K562 (cell line): Measurements from ENCODE around the gene NMB. TPM values are rescaled to one million over a fixed set of nuclear protein-coding genes. Genes with fewer than 3 reads are reported as not detected.

Source experiments
- ATAC-seq: fragments of 200-7000 bp; cut with Tn5 transposase; 3 replicates; pipeline ENCODE4 v1.9.1; 2020; ENCODE audit warnings: moderate library complexity
- BruUV-seq: library from RNA; stranded (reverse); fragments of 400-500 nt; replicated peaks from 2 replicates; lab custom pipeline; 2021; lab: Mats Ljungman, UMichigan
- CTCF ChIA-PET: fragments of 300-600 bp; formaldehyde crosslinking; extraction: SDS; loops from one replicate; lab custom pipeline; 2021; ENCODE audit warnings: low intra/inter-chr PET ratio; lab: Yijun Ruan, JAX
- POLR2A ChIA-PET: fragments of 300-600, 350-650 bp; sonication (Branson Sonifier 250); formaldehyde crosslinking; extraction: SDS; loops from one replicate; lab custom pipeline; 2021; ENCODE audit warnings: antibody characterized with exemption, inconsistent platforms; lab: Yijun Ruan, JAX
- DNase-seq, 4 experiments: peaks; one replicate each; pipeline versions ENCODE4 v3.0.0 to v3.0.0-alpha.2; 2011 to 2018; ENCODE audit warnings: low spot score in 3 of 4, mixed read lengths in 3 of 4; ENCODE audit errors: extremely low read depth in 1 of 4
- FAIRE-seq: peaks from 2 replicates; lab custom pipeline; 2011; peaks lifted over from hg19 to GRCh38; lab: Jason Lieb, UNC
- H2AFZ ChIP-seq: 2 replicates; pipeline ENCODE4 v1.6.0; 2011; ENCODE audit warnings: low read depth, low read length, control low read depth, inconsistent platforms
- H3K27ac ChIP-seq: fragments of 200-600 bp; 3 replicates; pipeline ENCODE4 v1.8.0; 2011; ENCODE audit warnings: low read depth, mild to moderate bottlenecking, control low read depth, inconsistent platforms, low read length, moderate library complexity, mixed read lengths; ENCODE audit errors: extremely low read depth
- H3K27me3 ChIP-seq, 2 experiments: fragments of 300-600 bp in 1 of 2; 2 replicates in 1 of 2; 3 replicates in 1 of 2; pipeline versions ENCODE4 v1.6.0 to v1.8.0; 2011; ENCODE audit warnings: inconsistent platforms in 2 of 2, low read length in 2 of 2, mild to moderate bottlenecking in 1 of 2, mixed read lengths in 1 of 2, moderate library complexity in 1 of 2; ENCODE audit not compliant: control insufficient read depth in 2 of 2, insufficient read depth in 2 of 2
- H3K36me3 ChIP-seq: fragments of 300-600 bp; 3 replicates; pipeline ENCODE4 v1.8.0; 2011; ENCODE audit warnings: mild to moderate bottlenecking, low read length, inconsistent platforms; ENCODE audit not compliant: control insufficient read depth, insufficient read depth
- H3K4me1 ChIP-seq, 2 experiments: fragments of 200-600 bp in 1 of 2; replicated peaks in 1 of 2; 2 replicates in 1 of 2; 3 replicates in 1 of 2; pipeline versions ENCODE4 v1.5.1 to v1.8.0; 2011; ENCODE audit warnings: inconsistent platforms in 2 of 2, low read length in 2 of 2, mild to moderate bottlenecking in 1 of 2, mixed read lengths in 1 of 2, moderate library complexity in 1 of 2; ENCODE audit not compliant: control insufficient read depth in 2 of 2, insufficient read depth in 2 of 2
- H3K4me2 ChIP-seq: 2 replicates; pipeline ENCODE4 v1.6.1; 2011; ENCODE audit warnings: low read length, control low read depth, inconsistent platforms, mixed read lengths; ENCODE audit not compliant: insufficient read depth
- H3K4me3 ChIP-seq: fragments of 200-600 bp; sonication (generic), shearing (Covaris generic); 2 replicates; pipeline ENCODE4 v1.5.1; 2016; ENCODE audit warnings: control low read depth, inconsistent platforms
- H3K79me2 ChIP-seq: fragments of 200-600 bp; 3 replicates; pipeline ENCODE4 v1.8.0; 2011; ENCODE audit warnings: low read length, inconsistent platforms; ENCODE audit not compliant: control insufficient read depth, insufficient read depth
- H3K9ac ChIP-seq, 2 experiments: 2 replicates each; pipeline versions ENCODE4 v1.6.0 to v1.6.1; 2011; ENCODE audit warnings: low read depth in 2 of 2, low read length in 2 of 2, control low read depth in 1 of 2, inconsistent platforms in 1 of 2, mild to moderate bottlenecking in 1 of 2, mixed read lengths in 1 of 2; ENCODE audit not compliant: insufficient read depth in 1 of 2
- H3K9me1 ChIP-seq: one replicate; pipeline ENCODE4 v1.6.0; 2011; ENCODE audit warnings: inconsistent platforms, mild to moderate bottlenecking, low read length, moderate library complexity; ENCODE audit not compliant: control insufficient read depth, insufficient read depth
- H3K9me3 ChIP-seq: replicated peaks from 2 replicates; pipeline ENCODE4 v1.5.1; 2011; ENCODE audit warnings: low read depth, low read length, inconsistent platforms; ENCODE audit not compliant: control insufficient read depth, insufficient read depth
- H4K20me1 ChIP-seq: replicated peaks from 2 replicates; pipeline ENCODE4 v1.6.1; 2011; ENCODE audit warnings: low read length, inconsistent platforms, mixed read lengths; ENCODE audit not compliant: control insufficient read depth, insufficient read depth
- MEIS2 ChIP-seq: fragments of 450-650 bp; IDR thresholded peaks from 2 replicates; pipeline ENCODE4 v1.6.1; 2014; ENCODE audit warnings: mild to moderate bottlenecking; ENCODE audit not compliant: partially characterized antibody
- NFIC ChIP-seq: fragments of 450-650 bp; IDR thresholded peaks from 2 replicates; pipeline ENCODE4 v1.6.1; 2017; ENCODE audit warnings: mild to moderate bottlenecking, inconsistent platforms
- RBM25 ChIP-seq: fragments of 200-400 bp; formaldehyde crosslinking; IDR thresholded peaks from 2 replicates; pipeline ENCODE4 v1.6.1; 2018; ENCODE audit warnings: low read length, low read depth, moderate library complexity; ENCODE audit not compliant: severe bottlenecking
- SRSF1 ChIP-seq: fragments of 200-400 bp; formaldehyde crosslinking; IDR thresholded peaks from 2 replicates; pipeline ENCODE4 v1.6.1; 2017; ENCODE audit warnings: mild to moderate bottlenecking, low read depth, low read length, moderate library complexity
- STAT5A ChIP-seq: IDR thresholded peaks from 2 replicates; pipeline ENCODE4 v1.6.1; 2012; ENCODE audit warnings: low read length, inconsistent platforms, borderline replicate concordance
- TAF7 ChIP-seq: fragments of 450-650 bp; IDR thresholded peaks from 2 replicates; pipeline ENCODE4 v1.6.1; 2016; ENCODE audit warnings: missing genetic modification characterization, missing compliant biosample characterization
- TFAM ChIP-seq: fragments of 250-450 bp; sonication (Bioruptor Pico); conservative IDR thresholded peaks from 2 replicates; pipeline ENCODE4 v1.5.0; 2021; ENCODE audit warnings: mild to moderate bottlenecking, moderate library complexity
- ZC3H11A ChIP-seq: IDR thresholded peaks from 2 replicates; pipeline ENCODE4 v1.6.1; 2012; ENCODE audit warnings: low read depth, low read length, improper control_type of control experiment
- ZFPM2 ChIP-seq: fragments of 250-450 bp; sonication (Bioruptor Pico); IDR thresholded peaks from 2 replicates; pipeline ENCODE4 v1.5.1; 2022; ENCODE audit warnings: mild to moderate bottlenecking
- ZNF124 ChIP-seq: sonication (generic); formaldehyde crosslinking; IDR thresholded peaks from 2 replicates; pipeline ENCODE4 v1.8.1; 2022; ENCODE audit warnings: missing genetic modification reagents
- ZNF253 ChIP-seq: fragments of 250-450 bp; sonication (Bioruptor Pico); conservative IDR thresholded peaks from 2 replicates; pipeline ENCODE4 v1.6.1; 2021; ENCODE audit warnings: mild to moderate bottlenecking
- ZNF699 ChIP-seq: fragments of 250-450 bp; sonication (Bioruptor Pico); IDR thresholded peaks from 2 replicates; pipeline ENCODE4 v1.8.0; 2021; ENCODE audit warnings: mild to moderate bottlenecking, moderate library complexity; ENCODE audit not compliant: insufficient replicate concordance
- ZSCAN32 ChIP-seq: fragments of 450-650 bp; formaldehyde crosslinking; IDR thresholded peaks from 2 replicates; pipeline ENCODE4 v1.4.0; 2020; ENCODE audit warnings: mild to moderate bottlenecking, moderate library complexity
- WGBS: fragments of 100-300 bp; shearing (Covaris generic); methylation state at CpG from one replicate; pipeline ENCODE4 v1.1.6; 2016; ENCODE audit warnings: low coverage, mixed read lengths; ENCODE audit not compliant: insufficient coverage; ENCODE audit errors: missing lambda C conversion rate; 5-methylcytosine and 5-hydroxymethylcytosine counted together
- in situ Hi-C: fragments of 300-500 bp; cut with MboI; formaldehyde crosslinking; loops from 4 replicates; pipeline ENCODE4 v1.15.0; 2018; ENCODE audit warnings: inconsistent platforms, mixed read lengths
- intact Hi-C: fragments of 100-400 bp; cut with micrococcal nuclease; formaldehyde crosslinking; loops from 2 replicates; pipeline ENCODE4 v1.14.2; 2022
- polyA plus RNA-seq, 8 experiments: library from polyadenylated mRNA; depleted of rRNA in 4 of 8; stranded (reverse) in 5 of 8; unstranded in 3 of 8; fragments of >200 nt; fragmentation: Nextera tagmentation in 2 of 8; fragmentation: Illumina TruSeq in 1 of 8; extraction: Ambion mirVana in 2 of 8; extraction: Trizol in 1 of 8; gene quantifications; 2 replicates each; pipeline versions ENCODE4 v1.2.1 to v1.2.3, GENCODE V29; 2011 to 2014; ENCODE audit warnings: inconsistent platforms in 1 of 8, missing spikeins in 1 of 8
- total RNA-seq, 7 experiments: library from RNA; depleted of rRNA in 6 of 7; stranded (reverse); fragments of >200 nt in 6 of 7; fragmentation: Illumina TruSeq in 2 of 7; extraction: Trizol in 2 of 7; gene quantifications; 2 replicates each; pipeline versions ENCODE4 v1.2.1 to v1.2.3, GENCODE V29; 2011 to 2021; ENCODE audit warnings: low replicate concordance in 1 of 7
- TF ChIP-seq, protein P1 (sequence below): fragments of 450-650 bp; conservative IDR thresholded peaks from 2 replicates; pipeline ENCODE4 v1.6.1; 2016; ENCODE audit warnings: missing genetic modification characterization, low read depth, mild to moderate bottlenecking, missing compliant biosample characterization, moderate library complexity

The NMB gene
- total and polyA plus RNA-seq, 9 of the 15 experiments (the other 6 are each of a cell fraction or from before 2014, with no cell fraction given): 0.06 to 0.16 (median 0.09) TPM; not detected in 5

DNA sequence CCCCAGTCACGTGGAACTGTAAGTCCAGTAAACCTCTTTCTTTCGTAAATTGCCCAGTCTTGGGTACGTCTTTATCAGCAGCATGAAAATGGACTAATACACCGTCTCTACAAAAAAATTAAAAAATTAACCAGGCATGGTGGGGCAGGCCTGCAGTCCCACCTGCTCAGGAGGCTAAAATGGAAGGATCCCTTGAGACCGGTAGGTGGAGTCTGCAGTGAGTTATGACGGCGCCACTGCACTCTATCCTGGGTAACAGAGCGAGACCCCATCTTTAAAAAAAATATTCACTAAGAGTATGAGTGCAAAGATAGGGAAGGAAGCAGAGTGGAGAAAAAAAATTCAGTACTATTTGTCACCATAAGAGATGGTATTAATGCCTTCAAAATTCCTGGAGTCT is 32.3 kb upstream of the NMB start:
- DNase-seq (no peak), FAIRE-seq (no peak), ATAC-seq (no peak)
- peaks cover 63% of the 10 kb centered on the region for H3K36me3 ChIP-seq
- H3K4me3 ChIP-seq: no peak overlapping the region
- H3K27me3 ChIP-seq: no peaks in the 10 kb centered on the region
- peaks cover 53% of the 10 kb centered on the region for H3K79me2 ChIP-seq
- H3K4me2 ChIP-seq: no peak overlapping the region
- H2AFZ ChIP-seq: no peak overlapping the region
- CTCF ChIA-PET: no interaction called here
- H3K9me1 ChIP-seq: no peaks in the 10 kb centered on the region
- no peak overlapping the region for H3K9ac ChIP-seq
- TF ChIP-seq RBM25 (no peak), ZSCAN32 (CRISPR knock-in tag) (no peak), ZNF253 (CRISPR knock-in tag) (no peak), NFIC (no peak), ZC3H11A (no peak), SRSF1 (no peak), ZNF699 (CRISPR knock-in tag) (no peak), MEIS2 (no peak), TFAM (CRISPR knock-in tag) (no peak), TAF7 (tag) (no peak), STAT5A (no peak), ZNF124 (CRISPR knock-in tag) (no peak), ZFPM2 (CRISPR knock-in tag) (no peak)
- TF ChIP-seq, protein P1, sequence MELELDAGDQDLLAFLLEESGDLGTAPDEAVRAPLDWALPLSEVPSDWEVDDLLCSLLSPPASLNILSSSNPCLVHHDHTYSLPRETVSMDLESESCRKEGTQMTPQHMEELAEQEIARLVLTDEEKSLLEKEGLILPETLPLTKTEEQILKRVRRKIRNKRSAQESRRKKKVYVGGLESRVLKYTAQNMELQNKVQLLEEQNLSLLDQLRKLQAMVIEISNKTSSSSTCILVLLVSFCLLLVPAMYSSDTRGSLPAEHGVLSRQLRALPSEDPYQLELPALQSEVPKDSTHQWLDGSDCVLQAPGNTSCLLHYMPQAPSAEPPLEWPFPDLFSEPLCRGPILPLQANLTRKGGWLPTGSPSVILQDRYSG (tag): no peak
- POLR2A ChIA-PET: no interaction called here
- no peaks in the 10 kb centered on the region for H4K20me1 ChIP-seq
- H3K4me1 ChIP-seq: peaks cover 0 to 3% of the 10 kb centered on the region in 2 experiments; a peak in 1 of 5 replicates
- no peak overlapping the region for H3K27ac ChIP-seq
- in situ Hi-C loops (no loop called here), intact Hi-C loops (no loop called here)
- BruUV-seq: TSS peak; percentile 13
- no peaks in the 10 kb centered on the region for H3K9me3 ChIP-seq
- WGBS: 94% methylated on average over 8 of the region's 8 CpGs
